ENCODE measurements around the gene CYB5B. TPM values are rescaled to one million over a fixed set of nuclear protein-coding genes. Genes with fewer than 3 reads are reported as not detected.

The CYB5B gene
- total RNA-seq, 2 donors from 2014 or later = 12.0 to 54.5 TPM

DNA sequence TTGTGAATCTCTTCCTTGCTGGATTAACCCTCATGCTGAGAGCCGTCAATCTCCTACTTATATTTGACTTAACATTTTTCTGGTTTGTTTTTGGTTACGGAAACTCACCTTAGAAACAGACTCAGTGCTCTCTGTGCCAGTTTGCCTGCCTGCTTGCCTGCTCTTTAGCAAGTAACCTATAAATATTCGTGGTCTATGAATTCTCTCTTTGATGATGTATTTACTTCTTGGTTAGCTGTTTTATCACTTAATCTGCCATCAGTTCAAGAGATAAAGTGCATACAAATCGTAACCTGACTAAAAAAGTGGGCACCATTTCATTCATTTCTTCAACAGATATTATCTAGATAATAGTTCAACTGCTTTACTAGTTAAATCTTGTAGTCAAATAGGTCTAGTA lies 26.7 kb downstream of the CYB5B start:
- no peak for TF ChIP-seq CTCF (IDR thresholded peaks at IDR 0.05)
- Histone ChIP-seq H3K27ac (no peak overlapping the region), H3K4me1 (ENCODE audit: control insufficient read depth in 1 of 2, low read depth in 2 of 2) (no peaks in the 10 kb centered on the region), H3K27me3 (replicated peaks; ENCODE audit: insufficient read depth) (no peaks in the 10 kb centered on the region), H3K9me3 (no peaks in the 10 kb centered on the region), H3K4me3 (no peak overlapping the region), H3K36me3 (no peaks in the 10 kb centered on the region)
- DNase-seq (ENCODE audit: low spot score) (no peak), ATAC-seq (ENCODE audit: insufficient number of reproducible peaks, low FRiP score, low read depth) (no peak)

GRCh38 chr16:69453936-69454335 lies 29.5 kb downstream of the CYB5B start:
- ATAC-seq (ENCODE audit: insufficient number of reproducible peaks, low FRiP score, low read depth) = no peak
- Histone ChIP-seq H3K4me1 (ENCODE audit: control insufficient read depth in 1 of 2, low read depth in 2 of 2) (no peaks in the 10 kb centered on the region), H3K27ac (no peak overlapping the region), H3K4me3 (no peak overlapping the region), H3K9me3 (no peaks in the 10 kb centered on the region), H3K27me3 (replicated peaks; ENCODE audit: insufficient read depth) (no peaks in the 10 kb centered on the region), H3K36me3 (no peaks in the 10 kb centered on the region)
- no peak for DNase-seq (ENCODE audit: low spot score)
- no peak for TF ChIP-seq CTCF (IDR thresholded peaks at IDR 0.05)

- no peak overlapping the region for H3K27ac ChIP-seq
- no peaks in the 10 kb centered on the region for H3K4me1 ChIP-seq (ENCODE audit: control insufficient read depth in 1 of 2, low read depth in 2 of 2)
- no peaks in the 10 kb centered on the region for H3K27me3 ChIP-seq (replicated peaks; ENCODE audit: insufficient read depth)
- H3K9me3 ChIP-seq = no peaks in the 10 kb centered on the region
- no peak overlapping the region for H3K4me3 ChIP-seq
- DNase-seq (ENCODE audit: low spot score) (no peak), ATAC-seq (ENCODE audit: insufficient number of reproducible peaks, low FRiP score, low read depth) (no peak)
- no peaks in the 10 kb centered on the region for H3K36me3 ChIP-seq
- no peak for TF ChIP-seq CTCF (IDR thresholded peaks at IDR 0.05)
Observed at GRCh38 chr16:69463876-69464275, 39.5 kb downstream of the CYB5B start.

DNA sequence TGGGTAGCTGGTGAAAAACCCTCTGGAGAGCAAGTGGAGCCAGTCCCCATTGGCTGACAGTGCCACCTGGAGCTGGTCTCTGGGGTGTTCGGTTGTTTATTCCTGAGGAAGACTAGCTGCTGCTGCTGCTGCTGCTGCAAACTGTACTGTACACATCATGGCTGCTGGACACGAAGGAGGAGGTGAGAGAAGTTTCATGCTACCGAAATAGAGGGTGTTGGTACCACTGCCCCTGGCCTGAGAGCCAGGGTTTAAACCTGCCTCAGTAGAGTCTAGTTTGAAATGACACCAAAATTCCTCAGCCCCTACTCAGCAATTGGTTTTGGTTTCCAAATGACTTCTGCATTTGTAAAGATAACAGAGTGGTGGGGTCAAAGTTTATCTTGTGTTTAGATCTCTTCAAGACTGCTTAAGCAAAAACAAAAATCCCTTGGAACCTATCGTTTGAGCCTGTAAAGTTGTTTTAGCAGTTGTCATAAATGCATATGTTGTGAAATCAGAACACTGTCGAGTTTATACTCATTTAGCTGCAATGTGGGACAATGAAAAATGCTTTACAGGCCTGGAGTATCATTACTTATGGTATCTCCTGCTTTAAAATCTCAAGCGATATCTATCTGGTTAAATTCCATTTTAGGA lies 40.8 kb downstream of the CYB5B start:
- no peak for TF ChIP-seq CTCF (IDR thresholded peaks at IDR 0.05)
- no peaks in the 10 kb centered on the region for H3K9me3 ChIP-seq
- H3K27ac ChIP-seq = no peak overlapping the region
- no peaks in the 10 kb centered on the region for H3K27me3 ChIP-seq (replicated peaks; ENCODE audit: insufficient read depth)
- H3K4me3 ChIP-seq = no peak overlapping the region
- ATAC-seq (ENCODE audit: insufficient number of reproducible peaks, low FRiP score, low read depth) (no peak), DNase-seq (ENCODE audit: low spot score) (no peak)
- H3K36me3 ChIP-seq = no peaks in the 10 kb centered on the region
- H3K4me1 ChIP-seq (ENCODE audit: control insufficient read depth in 1 of 2, low read depth in 2 of 2) = no peaks in the 10 kb centered on the region

DNA sequence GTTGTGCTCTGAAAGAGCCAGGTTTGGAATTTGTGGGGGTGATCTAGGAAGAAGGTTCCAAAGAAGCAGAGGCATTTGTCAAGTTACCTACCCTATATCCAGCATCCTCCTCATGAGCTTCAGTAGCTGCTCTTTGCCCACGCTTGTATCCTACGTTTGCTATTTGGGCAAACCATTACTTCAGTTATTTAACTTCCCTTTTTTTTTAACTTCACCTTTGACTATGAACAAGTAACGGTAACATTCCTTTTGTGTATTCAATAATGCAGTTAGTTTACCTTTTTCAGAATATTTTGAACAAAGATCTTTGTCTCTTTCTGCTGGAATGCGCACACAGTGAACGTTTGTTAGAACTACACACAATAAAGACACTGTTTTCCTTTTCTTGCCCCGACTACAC lies 41.5 kb downstream of the CYB5B start:
- Histone ChIP-seq H3K27me3 (replicated peaks; ENCODE audit: insufficient read depth) (no peaks in the 10 kb centered on the region), H3K27ac (no peak overlapping the region), H3K4me3 (no peak overlapping the region), H3K9me3 (no peaks in the 10 kb centered on the region), H3K4me1 (ENCODE audit: control insufficient read depth in 1 of 2, low read depth in 2 of 2) (no peaks in the 10 kb centered on the region), H3K36me3 (no peaks in the 10 kb centered on the region)
- DNase-seq (ENCODE audit: low spot score) = no peak
- no peak for ATAC-seq (ENCODE audit: insufficient number of reproducible peaks, low FRiP score, low read depth)
- TF ChIP-seq CTCF (IDR thresholded peaks at IDR 0.05) = no peak
